HepG2 (cell line): Measurements from ENCODE around the gene ARL16. TPM values are rescaled to one million over a fixed set of nuclear protein-coding genes. Genes with fewer than 3 reads are reported as not detected.

Source experiments
- ATAC-seq: fragments of 200-7000 bp; cut with Tn5 transposase; 3 replicates; pipeline ENCODE4 v1.9.1; 2020; ENCODE audit warnings: mild to moderate bottlenecking, moderate library complexity
- BruUV-seq: library from RNA; stranded (reverse); fragments of 400-500 nt; replicated peaks from 2 replicates; lab custom pipeline; 2021; lab: Mats Ljungman, UMichigan
- CTCF ChIA-PET: fragments of 300-600 bp; formaldehyde crosslinking; extraction: SDS; loops from one replicate; lab custom pipeline; 2021; ENCODE audit warnings: low total read pairs, inconsistent platforms, low intra/inter-chr PET ratio; lab: Yijun Ruan, JAX
- POLR2A ChIA-PET: fragments of 350-600 bp; sonication (Branson Sonifier 250); formaldehyde crosslinking; loops from one replicate; lab custom pipeline; 2020; ENCODE audit warnings: antibody characterized with exemption, inconsistent platforms; lab: Yijun Ruan, JAX
- DNase-seq: peaks from one replicate; pipeline ENCODE4 v3.0.0-alpha.2; 2015; ENCODE audit warnings: low spot score
- FAIRE-seq: peaks from 3 replicates; lab custom pipeline; 2011; peaks lifted over from hg19 to GRCh38; lab: Jason Lieb, UNC
- H2AFZ ChIP-seq: one replicate; pipeline ENCODE4 v1.6.1; 2011; ENCODE audit warnings: low read length, inconsistent platforms
- H3K27ac ChIP-seq: fragments of 300-600 bp; 3 replicates; pipeline ENCODE4 v1.8.0; 2011; ENCODE audit warnings: mixed run types, mild to moderate bottlenecking, mixed read lengths, low read length, inconsistent platforms; ENCODE audit not compliant: insufficient read depth; ENCODE audit errors: extremely low read length
- H3K27me3 ChIP-seq, 2 experiments: fragments of 200-600 bp in 1 of 2; 2 replicates in 1 of 2; 3 replicates in 1 of 2; pipeline versions ENCODE4 v1.6.0 to v1.8.0; 2011; ENCODE audit warnings: low read length in 2 of 2, mild to moderate bottlenecking in 2 of 2, moderate library complexity in 2 of 2, inconsistent platforms in 1 of 2; ENCODE audit not compliant: insufficient read depth in 2 of 2, control insufficient read depth in 1 of 2
- H3K36me3 ChIP-seq, 2 experiments: fragments of 200-600 bp in 1 of 2; replicated peaks in 1 of 2; 2 replicates in 1 of 2; 3 replicates in 1 of 2; pipeline versions ENCODE4 v1.5.1 to v1.8.0; 2011; ENCODE audit warnings: low read length in 2 of 2, inconsistent platforms in 1 of 2; ENCODE audit not compliant: insufficient read depth in 2 of 2, control insufficient read depth in 1 of 2
- H3K4me1 ChIP-seq: 2 replicates; pipeline ENCODE4 v1.5.1; 2012; ENCODE audit warnings: low read length, inconsistent platforms; ENCODE audit not compliant: insufficient read depth
- H3K4me2 ChIP-seq: 2 replicates; pipeline ENCODE4 v1.6.0; 2011; ENCODE audit warnings: low read depth, low read length, inconsistent platforms
- H3K4me3 ChIP-seq, 3 experiments: fragments of 200-600 bp in 1 of 3; sonication (generic), shearing (Covaris generic) in 1 of 3; replicated peaks in 1 of 3; 2 replicates each; pipeline ENCODE4 v1.5.1; 2011 to 2016; ENCODE audit warnings: low read length in 3 of 3, inconsistent platforms in 2 of 3, low read depth in 2 of 3, mild to moderate bottlenecking in 2 of 3, control low read depth in 1 of 3, mixed read lengths in 1 of 3; ENCODE audit not compliant: insufficient read depth in 1 of 3
- H3K79me2 ChIP-seq: one replicate; pipeline ENCODE4 v1.6.1; 2011; ENCODE audit warnings: low read length, inconsistent platforms; ENCODE audit not compliant: insufficient read depth
- H3K9ac ChIP-seq: 2 replicates; pipeline ENCODE4 v1.6.0; 2011; ENCODE audit warnings: mild to moderate bottlenecking, low read depth, low read length, inconsistent platforms; ENCODE audit not compliant: insufficient read depth
- H3K9me3 ChIP-seq: 2 replicates; pipeline ENCODE4 v1.5.1; 2012; ENCODE audit warnings: mild to moderate bottlenecking, low read length
- H4K20me1 ChIP-seq: 2 replicates; pipeline ENCODE4 v1.6.0; 2011; ENCODE audit warnings: inconsistent platforms, mild to moderate bottlenecking, low read length, moderate library complexity; ENCODE audit not compliant: insufficient read depth
- AKAP8 ChIP-seq: sonication (generic); formaldehyde crosslinking; IDR thresholded peaks from 2 replicates; pipeline ENCODE4 v1.5.1; 2020; ENCODE audit warnings: mild to moderate bottlenecking, missing genetic modification reagents
- CCDC6 ChIP-seq: sonication (generic); formaldehyde crosslinking; IDR thresholded peaks from 2 replicates; pipeline ENCODE4 v1.8.1; 2022; ENCODE audit warnings: mild to moderate bottlenecking, missing genetic modification reagents, moderate library complexity
- KAT7 ChIP-seq: IDR thresholded peaks from 2 replicates; pipeline ENCODE4 v1.6.1; 2018; ENCODE audit warnings: borderline replicate concordance, missing compliant biosample characterization
- NFATC3 ChIP-seq: sonication (generic); formaldehyde crosslinking; IDR thresholded peaks from 2 replicates; pipeline ENCODE4 v1.5.1; 2020; ENCODE audit warnings: mild to moderate bottlenecking, missing genetic modification reagents
- POLR2G ChIP-seq: fragments of 200-400 bp; formaldehyde crosslinking; IDR thresholded peaks from 2 replicates; pipeline ENCODE4 v1.6.1; 2018; ENCODE audit warnings: mild to moderate bottlenecking, low read depth, low read length, moderate library complexity
- TBX2 ChIP-seq: sonication (generic); formaldehyde crosslinking; IDR thresholded peaks from 2 replicates; pipeline ENCODE4 v1.5.0; 2020; ENCODE audit warnings: missing genetic modification reagents, mild to moderate bottlenecking, borderline replicate concordance
- TMF1 ChIP-seq: sonication (generic); formaldehyde crosslinking; IDR thresholded peaks from 2 replicates; pipeline ENCODE4 v1.8.1; 2022; ENCODE audit warnings: low read depth, missing genetic modification reagents
- ZBTB20 ChIP-seq: sonication (generic); formaldehyde crosslinking; IDR thresholded peaks from 2 replicates; pipeline ENCODE4 v1.8.1; 2023; ENCODE audit warnings: missing genetic modification reagents, low read depth, mild to moderate bottlenecking, borderline replicate concordance
- ZNF530 ChIP-seq: sonication (generic); formaldehyde crosslinking; IDR thresholded peaks from 2 replicates; pipeline ENCODE4 v1.5.0; 2020; ENCODE audit warnings: low read depth, mild to moderate bottlenecking, missing genetic modification reagents
- ZSCAN25 ChIP-seq: sonication (generic); formaldehyde crosslinking; IDR thresholded peaks from 2 replicates; pipeline ENCODE4 v1.8.0; 2022; ENCODE audit warnings: mild to moderate bottlenecking, missing genetic modification reagents
- WGBS: methylation state at CpG from one replicate; pipeline ENCODE4 v1.1.6; 2017; ENCODE audit warnings: low lambda C conversion rate; 5-methylcytosine and 5-hydroxymethylcytosine counted together
- in situ Hi-C: cut with HindIII; loops from 2 replicates; pipeline ENCODE4 v1.10.0; 2017; ENCODE audit warnings: low pct_unique_long_range_greater_than_20kb; ENCODE audit not compliant: extremely low pct_ligation_motif_present
- intact Hi-C: fragments of 100-400 bp; cut with micrococcal nuclease; formaldehyde crosslinking; loops from one replicate; pipeline ENCODE4 v1.10.0; 2022; ENCODE audit not compliant: unreplicated experiment
- polyA plus RNA-seq, 8 experiments: library from polyadenylated mRNA; depleted of rRNA in 3 of 8; stranded (reverse) in 7 of 8; unstranded in 1 of 8; fragments of >200 nt; fragmentation: Illumina TruSeq in 4 of 8; extraction: Trizol in 4 of 8; gene quantifications; 2 replicates each; pipeline versions ENCODE4 v1.2.1 to v1.2.3, GENCODE V29; 2011 to 2016; ENCODE audit warnings: low read depth in 4 of 8, missing spikeins in 1 of 8, mixed read lengths in 1 of 8; ENCODE audit not compliant: insufficient read depth in 1 of 8
- total RNA-seq, 5 experiments: library from RNA; depleted of rRNA; stranded (reverse); fragments of >200 nt; fragmentation: Illumina TruSeq; extraction: Trizol; gene quantifications; 2 replicates each; pipeline ENCODE4 v1.2.3, GENCODE V29; 2016; ENCODE audit warnings: low read depth in 1 of 5
- TF ChIP-seq, protein P1 (sequence below): sonication (generic); formaldehyde crosslinking; IDR thresholded peaks from 2 replicates; pipeline ENCODE4 v1.5.1; 2020; ENCODE audit warnings: missing genetic modification reagents, mild to moderate bottlenecking, borderline replicate concordance
- TF ChIP-seq, protein P2 (sequence below): IDR thresholded peaks from 2 replicates; pipeline ENCODE4 v1.6.1; 2012; ENCODE audit warnings: low read length, improper control_type of control experiment
- TF ChIP-seq, protein P3 (sequence below): sonication (generic); formaldehyde crosslinking; IDR thresholded peaks from 2 replicates; pipeline ENCODE4 v1.9.0; 2022; ENCODE audit warnings: missing genetic modification reagents, mild to moderate bottlenecking, borderline replicate concordance

The ARL16 gene
- total and polyA plus RNA-seq, 2 of the 13 experiments (the other 11 are each of a cell fraction or from before 2014, with no cell fraction given), result 20.8 to 30.8 TPM

DNA sequence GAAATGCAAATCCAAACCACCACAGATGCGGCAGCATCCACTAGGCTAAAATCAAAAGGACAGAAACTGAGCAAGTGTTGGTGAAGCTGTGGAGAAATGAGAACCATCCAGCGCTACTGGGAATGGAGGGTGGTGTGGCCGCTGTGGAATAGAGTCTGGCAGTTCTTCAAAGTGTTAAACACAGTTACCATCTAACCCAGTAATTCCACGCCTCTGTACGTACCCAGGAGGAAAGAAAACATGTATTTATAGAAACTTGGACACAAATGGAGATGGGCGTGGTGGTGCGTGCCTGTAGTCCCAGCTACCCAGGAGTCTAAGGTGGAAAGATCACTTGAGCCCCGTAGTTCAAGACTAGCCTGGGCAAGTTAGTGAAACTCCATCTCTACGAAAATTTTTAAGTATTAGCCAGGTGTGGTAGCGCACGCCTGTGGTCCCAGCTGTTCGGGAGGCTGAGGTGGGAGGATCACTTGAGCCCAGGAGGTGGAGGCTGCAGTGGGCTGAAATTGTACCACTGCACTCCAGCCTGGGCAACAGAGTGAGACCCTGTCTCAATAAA, 40.1 kb upstream of the ARL16 start (continued):
- TF ChIP-seq, protein P1, sequence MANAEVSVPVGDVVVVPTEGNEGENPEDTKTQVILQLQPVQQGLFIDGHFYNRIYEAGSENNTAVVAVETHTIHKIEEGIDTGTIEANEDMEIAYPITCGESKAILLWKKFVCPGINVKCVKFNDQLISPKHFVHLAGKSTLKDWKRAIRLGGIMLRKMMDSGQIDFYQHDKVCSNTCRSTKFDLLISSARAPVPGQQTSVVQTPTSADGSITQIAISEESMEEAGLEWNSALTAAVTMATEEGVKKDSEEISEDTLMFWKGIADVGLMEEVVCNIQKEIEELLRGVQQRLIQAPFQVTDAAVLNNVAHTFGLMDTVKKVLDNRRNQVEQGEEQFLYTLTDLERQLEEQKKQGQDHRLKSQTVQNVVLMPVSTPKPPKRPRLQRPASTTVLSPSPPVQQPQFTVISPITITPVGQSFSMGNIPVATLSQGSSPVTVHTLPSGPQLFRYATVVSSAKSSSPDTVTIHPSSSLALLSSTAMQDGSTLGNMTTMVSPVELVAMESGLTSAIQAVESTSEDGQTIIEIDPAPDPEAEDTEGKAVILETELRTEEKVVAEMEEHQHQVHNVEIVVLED (CRISPR knock-in tag), result no peak
- TF ChIP-seq, protein P2, sequence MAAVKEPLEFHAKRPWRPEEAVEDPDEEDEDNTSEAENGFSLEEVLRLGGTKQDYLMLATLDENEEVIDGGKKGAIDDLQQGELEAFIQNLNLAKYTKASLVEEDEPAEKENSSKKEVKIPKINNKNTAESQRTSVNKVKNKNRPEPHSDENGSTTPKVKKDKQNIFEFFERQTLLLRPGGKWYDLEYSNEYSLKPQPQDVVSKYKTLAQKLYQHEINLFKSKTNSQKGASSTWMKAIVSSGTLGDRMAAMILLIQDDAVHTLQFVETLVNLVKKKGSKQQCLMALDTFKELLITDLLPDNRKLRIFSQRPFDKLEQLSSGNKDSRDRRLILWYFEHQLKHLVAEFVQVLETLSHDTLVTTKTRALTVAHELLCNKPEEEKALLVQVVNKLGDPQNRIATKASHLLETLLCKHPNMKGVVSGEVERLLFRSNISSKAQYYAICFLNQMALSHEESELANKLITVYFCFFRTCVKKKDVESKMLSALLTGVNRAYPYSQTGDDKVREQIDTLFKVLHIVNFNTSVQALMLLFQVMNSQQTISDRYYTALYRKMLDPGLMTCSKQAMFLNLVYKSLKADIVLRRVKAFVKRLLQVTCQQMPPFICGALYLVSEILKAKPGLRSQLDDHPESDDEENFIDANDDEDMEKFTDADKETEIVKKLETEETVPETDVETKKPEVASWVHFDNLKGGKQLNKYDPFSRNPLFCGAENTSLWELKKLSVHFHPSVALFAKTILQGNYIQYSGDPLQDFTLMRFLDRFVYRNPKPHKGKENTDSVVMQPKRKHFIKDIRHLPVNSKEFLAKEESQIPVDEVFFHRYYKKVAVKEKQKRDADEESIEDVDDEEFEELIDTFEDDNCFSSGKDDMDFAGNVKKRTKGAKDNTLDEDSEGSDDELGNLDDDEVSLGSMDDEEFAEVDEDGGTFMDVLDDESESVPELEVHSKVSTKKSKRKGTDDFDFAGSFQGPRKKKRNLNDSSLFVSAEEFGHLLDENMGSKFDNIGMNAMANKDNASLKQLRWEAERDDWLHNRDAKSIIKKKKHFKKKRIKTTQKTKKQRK, result no peak

DNA sequence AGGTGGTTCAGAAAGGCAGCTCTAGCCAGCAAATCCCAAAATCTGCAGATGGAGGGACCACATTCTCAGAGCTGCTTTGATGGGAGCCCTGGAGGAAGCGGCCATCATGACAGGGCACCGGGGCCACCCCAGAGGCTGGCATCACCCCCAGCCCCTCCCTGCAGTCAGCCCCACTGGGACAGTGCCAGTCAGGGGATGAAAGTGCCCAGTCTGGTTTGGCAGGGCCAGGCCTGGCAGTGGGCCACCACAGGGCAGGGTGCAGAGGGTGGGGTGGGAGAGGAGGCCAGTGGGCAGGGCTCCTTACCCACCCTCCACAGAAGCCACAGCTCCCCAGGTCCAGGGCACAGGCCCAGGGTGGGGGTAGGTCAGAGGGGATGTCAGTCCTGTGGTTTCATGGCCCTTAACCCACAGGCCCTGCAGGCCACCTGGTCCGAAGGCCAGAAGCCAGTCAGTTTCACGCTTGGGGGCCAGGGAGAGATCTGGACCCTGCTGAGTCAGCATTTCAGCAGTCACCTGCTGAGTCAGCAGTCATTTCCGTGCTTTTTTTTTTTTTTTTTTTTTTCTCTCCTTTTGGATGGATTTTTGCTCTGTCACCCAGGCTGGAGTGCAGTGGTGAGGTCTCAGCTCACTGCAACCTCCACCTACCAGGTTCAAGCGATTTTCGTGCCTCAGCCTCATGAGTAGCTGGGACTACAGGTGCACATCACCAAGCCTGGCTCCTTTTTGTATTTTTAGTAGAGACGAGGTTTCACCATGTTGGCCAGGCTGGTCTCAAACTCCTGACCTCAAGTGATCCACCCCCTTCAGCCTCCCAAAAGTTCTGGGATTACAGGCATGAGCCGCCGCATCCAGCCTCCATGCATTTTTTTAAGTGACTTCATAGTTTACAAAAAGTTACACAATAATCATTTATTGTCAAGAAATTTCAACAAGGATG, 38.9 kb upstream of the ARL16 start:
- peak overlapping the region; percentile 31 for H3K27ac ChIP-seq
- WGBS, result 58% methylated on average over 10 of the region's 10 CpGs
- in situ Hi-C loops, result no loop called here
- H4K20me1 ChIP-seq, result no peaks in the 10 kb centered on the region
- BruUV-seq, result TSS peak; percentile 25
- DNase-seq, result no peak
- H3K4me3 ChIP-seq, result no peak overlapping the region
- H3K27me3 ChIP-seq, result no peaks in the 10 kb centered on the region
- peak; percentile 20 for ATAC-seq
- H3K79me2 ChIP-seq, result no peaks in the 10 kb centered on the region
- ChIA-PET POLR2A (interaction anchor here (0.6 to 5.8 kb wide), 5 partner anchors 9 to 111 kb away, joined by 3 to 72 read pairs (median 4); partner anchors contain the start of genes CCDC137, MCRIP1, MRPL12 and SLC25A10), CTCF (no interaction called here)
- peaks cover 8 to 19% of the 10 kb centered on the region in 2 experiments for H3K36me3 ChIP-seq
- intact Hi-C loops, result no loop called here
- no peaks in the 10 kb centered on the region for H3K9me3 ChIP-seq
- peak; percentile 57 for FAIRE-seq
- H3K4me2 ChIP-seq, result no peak overlapping the region
- no peak overlapping the region for H3K9ac ChIP-seq
- peaks cover 33% of the 10 kb centered on the region for H3K4me1 ChIP-seq
- no peak overlapping the region for H2AFZ ChIP-seq
- TF ChIP-seq TMF1 (CRISPR knock-in tag), result peak; percentile 50
- TF ChIP-seq TBX2 (CRISPR knock-in tag), result peak; percentile 32; the same call in 1 of the 2 replicates
- 0 out of 2 replicates have a peak, but pooled peaks have one; percentile 35 for TF ChIP-seq NFATC3 (CRISPR knock-in tag)
- 0 out of 2 replicates have a peak, but pooled peaks have one; percentile 23 for TF ChIP-seq CCDC6 (CRISPR knock-in tag)
- peak; percentile 98 for TF ChIP-seq AKAP8 (CRISPR knock-in tag)
- TF ChIP-seq, protein P3, sequence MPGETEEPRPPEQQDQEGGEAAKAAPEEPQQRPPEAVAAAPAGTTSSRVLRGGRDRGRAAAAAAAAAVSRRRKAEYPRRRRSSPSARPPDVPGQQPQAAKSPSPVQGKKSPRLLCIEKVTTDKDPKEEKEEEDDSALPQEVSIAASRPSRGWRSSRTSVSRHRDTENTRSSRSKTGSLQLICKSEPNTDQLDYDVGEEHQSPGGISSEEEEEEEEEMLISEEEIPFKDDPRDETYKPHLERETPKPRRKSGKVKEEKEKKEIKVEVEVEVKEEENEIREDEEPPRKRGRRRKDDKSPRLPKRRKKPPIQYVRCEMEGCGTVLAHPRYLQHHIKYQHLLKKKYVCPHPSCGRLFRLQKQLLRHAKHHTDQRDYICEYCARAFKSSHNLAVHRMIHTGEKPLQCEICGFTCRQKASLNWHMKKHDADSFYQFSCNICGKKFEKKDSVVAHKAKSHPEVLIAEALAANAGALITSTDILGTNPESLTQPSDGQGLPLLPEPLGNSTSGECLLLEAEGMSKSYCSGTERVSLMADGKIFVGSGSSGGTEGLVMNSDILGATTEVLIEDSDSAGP (CRISPR knock-in tag), result peak; percentile 53; the same call in 1 of the 2 replicates
- TF ChIP-seq KAT7 (CRISPR knock-in tag), result no peak
- 0 out of 2 replicates have a peak, but pooled peaks have one; percentile 31 for TF ChIP-seq ZBTB20 (CRISPR knock-in tag)
- peak; percentile 61; the same call in 1 of the 2 replicates for TF ChIP-seq POLR2G
- TF ChIP-seq ZSCAN25 (CRISPR knock-in tag), result peak; percentile 55; the same call in 1 of the 2 replicates
- no peak for TF ChIP-seq ZNF530 (CRISPR knock-in tag)
